ENCODE results near the gene SLC17A9. TPM values are rescaled to one million over a fixed set of nuclear protein-coding genes. Genes with fewer than 3 reads are reported as not detected.

The SLC17A9 gene
- total and polyA plus RNA-seq, 10 of the 15 experiments (the other 5 are each of a cell fraction or from before 2014, with no cell fraction given) = 0.72 to 74.1 (median 29.4) TPM

GRCh38 chr20:62978561-62978943, 26.0 kb downstream of the SLC17A9 start:
- Histone ChIP-seq H3K9ac (ENCODE audit: control insufficient read depth, insufficient read depth, low read length) (0 out of 2 replicates have a peak overlapping the region, but pooled peaks have one; percentile 11), H3K27ac (ENCODE audit: control insufficient read depth, insufficient read depth) (peak overlapping the region; percentile 41; the same call in 1 of the 2 replicates), H3K4me2 (ENCODE audit: control insufficient read depth, insufficient read depth) (peak overlapping the region; percentile 95), H2AFZ (ENCODE audit: control insufficient read depth, low read depth, low read length) (no peak overlapping the region), H3K4me3 (no peak overlapping the region), H3K79me2 (ENCODE audit: control insufficient read depth, insufficient read depth, low read length) (no peaks in the 10 kb centered on the region), H4K20me1 (ENCODE audit: control insufficient read depth, insufficient read depth) (peaks cover 6% of the 10 kb centered on the region; the same call in 1 of the 2 replicates), H3K27me3 (replicated peaks in 1 of 2; ENCODE audit: control insufficient read depth in 2 of 2, insufficient read depth in 2 of 2, low read length in 1 of 2) (peaks cover 0 to 15% of the 10 kb centered on the region in 2 experiments; a peak in 2 of 4 replicates), H3K36me3 (ENCODE audit: control insufficient read depth in 2 of 2, insufficient read depth in 2 of 2, low read length in 1 of 2) (no peaks in the 10 kb centered on the region), H3K4me1 (ENCODE audit: control insufficient read depth, insufficient read depth, low read length) (peaks cover 30% of the 10 kb centered on the region), H3K9me3 (replicated peaks; ENCODE audit: control insufficient read depth, insufficient read depth, low read length) (no peaks in the 10 kb centered on the region)
- CTCF ChIA-PET = interaction anchor here (1.5 to 2.2 kb wide), 3 partner anchors 24 to 34 kb away, joined by 5 to 28 read pairs (median 9); no protein-coding TSS in a partner anchor
- TF ChIP-seq EGR1 (IDR thresholded peaks at IDR 0.05; ENCODE audit: borderline replicate concordance in 1 of 2, low read depth in 2 of 2, low read length in 2 of 2) (peak in 1 of 2 experiments; percentile 45; a peak in 1 of 3 replicates), SREBF2 (IDR thresholded peaks at IDR 0.05; ENCODE audit: low read length) (no peak), SPI1 (IDR thresholded peaks at IDR 0.05; ENCODE audit: borderline replicate concordance, insufficient read depth, low read depth, low read length) (peak; percentile 53; the same call in 1 of the 2 replicates)
- ATAC-seq = peak; percentile 27
- RAD21 ChIA-PET (ENCODE audit: unreplicated experiment) = interaction anchor here (0.8 to 2.8 kb wide), 4 partner anchors 7 to 64 kb away, joined by 3 to 19 read pairs (median 6); no protein-coding TSS in a partner anchor
- no peak for DNase-seq (ENCODE audit: low read depth, low spot score)
- in situ Hi-C loops (cut with MboI) (loop anchor here (5.0 kb wide), 1 partner anchor 34 kb away; no protein-coding TSS in a partner anchor), intact Hi-C loops (cut with micrococcal nuclease; ENCODE audit: unreplicated experiment) (no loop called here)
- POLR2A ChIA-PET = interaction anchor here (1.0 to 5.3 kb wide), 9 partner anchors 11 to 60 kb away, joined by 3 to 37 read pairs (median 6); no protein-coding TSS in a partner anchor
- 21% methylated on average over 13 of the region's 13 CpGs for WGBS (ENCODE audit: insufficient coverage, insufficient replicate concordance, low lambda C conversion rate, missing lambda C conversion rate)
- FAIRE-seq = no peak
- BruUV-seq (replicated peaks) = no TSS peak
- SMC1A ChIA-PET (ENCODE audit: uncharacterized antibody, unreplicated experiment) = interaction anchor here (0.6 to 1.7 kb wide), 3 partner anchors 25 to 156 kb away, joined by 3 to 12 read pairs (median 3); partner anchors contain the start of gene SLC17A9

GRCh38 chr20:62979310-62979709, 26.8 kb downstream of the SLC17A9 start:
- Histone ChIP-seq H2AFZ (ENCODE audit: control insufficient read depth, low read depth, low read length) (no peak overlapping the region), H3K9me3 (replicated peaks; ENCODE audit: control insufficient read depth, insufficient read depth, low read length) (no peaks in the 10 kb centered on the region), H3K36me3 (ENCODE audit: control insufficient read depth in 2 of 2, insufficient read depth in 2 of 2, low read length in 1 of 2) (no peaks in the 10 kb centered on the region), H3K27ac (ENCODE audit: control insufficient read depth, insufficient read depth) (no peak overlapping the region), H3K9ac (ENCODE audit: control insufficient read depth, insufficient read depth, low read length) (no peak overlapping the region), H3K4me1 (ENCODE audit: control insufficient read depth, insufficient read depth, low read length) (peaks cover 30% of the 10 kb centered on the region), H3K79me2 (ENCODE audit: control insufficient read depth, insufficient read depth, low read length) (no peaks in the 10 kb centered on the region), H3K4me3 (no peak overlapping the region), H4K20me1 (ENCODE audit: control insufficient read depth, insufficient read depth) (peaks cover 6% of the 10 kb centered on the region; the same call in 1 of the 2 replicates), H3K4me2 (ENCODE audit: control insufficient read depth, insufficient read depth) (no peak overlapping the region), H3K27me3 (replicated peaks in 1 of 2; ENCODE audit: control insufficient read depth in 2 of 2, insufficient read depth in 2 of 2, low read length in 1 of 2) (peaks cover 0 to 15% of the 10 kb centered on the region in 2 experiments; a peak in 2 of 4 replicates)
- BruUV-seq (replicated peaks) = no TSS peak
- intact Hi-C loops (cut with micrococcal nuclease; ENCODE audit: unreplicated experiment) = no loop called here
- no peak for ATAC-seq
- FAIRE-seq = no peak
- ChIA-PET CTCF (interaction anchor here (0.6 to 1.9 kb wide), 5 partner anchors 22 to 132 kb away, joined by 3 to 7 read pairs (median 3); no protein-coding TSS in a partner anchor), RAD21 (ENCODE audit: unreplicated experiment) (interaction anchor here (1.0 to 2.8 kb wide), 2 partner anchors 25 to 219 kb away, joined by 4 to 19 read pairs; no protein-coding TSS in a partner anchor), SMC1A (ENCODE audit: uncharacterized antibody, unreplicated experiment) (interaction anchor here (2.0 kb wide), 1 partner anchor 26 kb away, joined by 6 read pairs; no protein-coding TSS in a partner anchor), POLR2A (interaction anchor here (0.8 to 5.3 kb wide), 6 partner anchors 12 to 61 kb away, joined by 3 to 37 read pairs (median 6); no protein-coding TSS in a partner anchor)
- 73% methylated on average over 14 of the region's 14 CpGs for WGBS (ENCODE audit: insufficient coverage, insufficient replicate concordance, low lambda C conversion rate, missing lambda C conversion rate)
- in situ Hi-C loops (cut with MboI) = loop anchor here (5.0 kb wide), 1 partner anchor 33 kb away; no protein-coding TSS in a partner anchor
- DNase-seq (ENCODE audit: low read depth, low spot score) = no peak
- TF ChIP-seq ZNF592 (IDR thresholded peaks at IDR 0.05) (no peak), MLLT1 (IDR thresholded peaks at IDR 0.05) (0 out of 2 replicates have a peak, but pooled peaks have one; percentile 54), CHD4 (IDR thresholded peaks at IDR 0.05) (no peak)
